K562 (cell line): ENCODE measurements around the gene UBE2L3. TPM values are rescaled to one million over a fixed set of nuclear protein-coding genes. Genes with fewer than 3 reads are reported as not detected.
A peak's percentile ranks its signal among the peaks of the same experiment; 100 is the strongest.

ENCODE experiments used
- E2F3 ChIP-seq: fragments of 250-450 bp; sonication (Bioruptor Pico); IDR thresholded peaks from 2 replicates; pipeline ENCODE4 v1.4.0; 2020; ENCODE audit warnings: mild to moderate bottlenecking
- ESRRB ChIP-seq: fragments of 250-450 bp; sonication (Bioruptor Pico); IDR thresholded peaks from 2 replicates; pipeline ENCODE4 v1.5.0; 2020; ENCODE audit warnings: mild to moderate bottlenecking, moderate library complexity, borderline replicate concordance
- HDAC3 ChIP-seq: fragments of 450-650 bp; IDR thresholded peaks from 2 replicates; pipeline ENCODE4 v1.6.1; 2018; ENCODE audit warnings: borderline replicate concordance, mild to moderate bottlenecking, moderate library complexity; ENCODE audit not compliant: partially characterized antibody
- HMG20B ChIP-seq: fragments of 250-450 bp; sonication (Bioruptor Pico); IDR thresholded peaks from 2 replicates; pipeline ENCODE4 v1.5.0; 2021; ENCODE audit warnings: mild to moderate bottlenecking
- HNRNPK ChIP-seq: fragments of 200-400 bp; formaldehyde crosslinking; IDR thresholded peaks from one replicate; pipeline ENCODE4 v1.6.1; 2018; ENCODE audit warnings: mild to moderate bottlenecking, low read depth, low read length; ENCODE audit not compliant: poor library complexity, severe bottlenecking
- MYNN ChIP-seq, 2 experiments: sonication (generic); formaldehyde crosslinking in 1 of 2; IDR thresholded peaks; 2 replicates each; pipeline versions ENCODE4 v1.5.0 to v1.6.1; 2016 to 2020; ENCODE audit warnings: antibody characterized with exemption in 1 of 2, missing genetic modification reagents in 1 of 2
- NCOA2 ChIP-seq, 2 experiments: fragments of 450-650 bp; IDR thresholded peaks; 2 replicates each; pipeline ENCODE4 v1.6.1; 2018; ENCODE audit warnings: mild to moderate bottlenecking in 2 of 2, moderate library complexity in 1 of 2; ENCODE audit not compliant: partially characterized antibody in 2 of 2
- NFATC3 ChIP-seq: fragments of 450-650 bp; IDR thresholded peaks from 2 replicates; pipeline ENCODE4 v1.6.1; 2017; ENCODE audit warnings: mild to moderate bottlenecking
- NR4A1 ChIP-seq, 2 experiments: fragments of 250-450 bp in 1 of 2; fragments of 450-650 bp in 1 of 2; sonication (Bioruptor Pico) in 1 of 2; IDR thresholded peaks; 2 replicates each; pipeline versions ENCODE4 v1.4.0 to v1.6.1; 2016 to 2020; ENCODE audit warnings: mild to moderate bottlenecking in 2 of 2, missing compliant biosample characterization in 1 of 2, missing genetic modification characterization in 1 of 2, moderate library complexity in 1 of 2
- PCBP2 ChIP-seq: fragments of 200-400 bp; formaldehyde crosslinking; IDR thresholded peaks from 2 replicates; pipeline ENCODE4 v1.6.1; 2018; ENCODE audit warnings: low read length, low read depth, mild to moderate bottlenecking, moderate library complexity; ENCODE audit not compliant: poor library complexity, severe bottlenecking
- POU5F1 ChIP-seq: fragments of 150-350 bp; IDR thresholded peaks from 2 replicates; pipeline ENCODE4 v1.6.1; 2014; ENCODE audit warnings: borderline replicate concordance, low read length, low read depth, mild to moderate bottlenecking; ENCODE audit not compliant: partially characterized antibody
- RAD51 ChIP-seq: fragments of 450-650 bp; IDR thresholded peaks from 2 replicates; pipeline ENCODE4 v1.7.1; 2016; ENCODE audit warnings: low read depth, mild to moderate bottlenecking, borderline replicate concordance
- RBM25 ChIP-seq: fragments of 200-400 bp; formaldehyde crosslinking; IDR thresholded peaks from 2 replicates; pipeline ENCODE4 v1.6.1; 2018; ENCODE audit warnings: low read length, low read depth, moderate library complexity; ENCODE audit not compliant: severe bottlenecking
- TBP ChIP-seq: optimal IDR thresholded peaks from 2 replicates; pipeline ENCODE3; 2011; ENCODE audit warnings: low read depth, low read length, improper control_type of control experiment
- ZNF224 ChIP-seq: sonication (generic); formaldehyde crosslinking; IDR thresholded peaks from 2 replicates; pipeline ENCODE4 v1.8.0; 2022; ENCODE audit warnings: mild to moderate bottlenecking, missing genetic modification reagents
- ZNF431 ChIP-seq: sonication (generic); formaldehyde crosslinking; IDR thresholded peaks from 2 replicates; pipeline ENCODE4 v1.8.0; 2022; ENCODE audit warnings: mild to moderate bottlenecking, missing genetic modification reagents
- ZNF584 ChIP-seq: fragments of 200-800 bp; sonication (Bioruptor generic); IDR thresholded peaks from 2 replicates; pipeline ENCODE4 v1.6.1; 2016; ENCODE audit warnings: low read depth, mild to moderate bottlenecking, missing genetic modification characterization, missing compliant biosample characterization
- polyA plus RNA-seq, 8 experiments: library from polyadenylated mRNA; depleted of rRNA in 4 of 8; stranded (reverse) in 5 of 8; unstranded in 3 of 8; fragments of >200 nt; fragmentation: Nextera tagmentation in 2 of 8; fragmentation: Illumina TruSeq in 1 of 8; extraction: Ambion mirVana in 2 of 8; extraction: Trizol in 1 of 8; gene quantifications; 2 replicates each; pipeline versions ENCODE4 v1.2.1 to v1.2.3, GENCODE V29; 2011 to 2014; ENCODE audit warnings: inconsistent platforms in 1 of 8, missing spikeins in 1 of 8
- total RNA-seq, 7 experiments: library from RNA; depleted of rRNA in 6 of 7; stranded (reverse); fragments of >200 nt in 6 of 7; fragmentation: Illumina TruSeq in 2 of 7; extraction: Trizol in 2 of 7; gene quantifications; 2 replicates each; pipeline versions ENCODE4 v1.2.1 to v1.2.3, GENCODE V29; 2011 to 2021; ENCODE audit warnings: low replicate concordance in 1 of 7
- TF ChIP-seq, protein P1 (sequence below), 3 experiments: fragments of 200-800 bp in 1 of 3; fragments of 250-450 bp in 1 of 3; fragments of 450-650 bp in 1 of 3; sonication (Bioruptor Pico) in 1 of 3; sonication (Bioruptor generic) in 1 of 3; formaldehyde crosslinking in 1 of 3; IDR thresholded peaks; 2 replicates each; pipeline versions ENCODE4 v1.6.1 to v1.8.0; 2016 to 2022; ENCODE audit warnings: mild to moderate bottlenecking in 2 of 3, missing genetic modification characterization in 2 of 3, missing compliant biosample characterization in 1 of 3, moderate library complexity in 1 of 3
- TF ChIP-seq, protein P2 (sequence below): fragments of 250-450 bp; sonication (Bioruptor Pico); IDR thresholded peaks from 2 replicates; pipeline ENCODE4 v1.8.0; 2022; ENCODE audit warnings: moderate library complexity, mild to moderate bottlenecking, inconsistent platforms

UBE2L3 gene
- total and polyA plus RNA-seq, 9 of the 15 experiments (the other 6 are each of a cell fraction or from before 2014, with no cell fraction given), result 215 to 625 (median 285) TPM

DNA sequence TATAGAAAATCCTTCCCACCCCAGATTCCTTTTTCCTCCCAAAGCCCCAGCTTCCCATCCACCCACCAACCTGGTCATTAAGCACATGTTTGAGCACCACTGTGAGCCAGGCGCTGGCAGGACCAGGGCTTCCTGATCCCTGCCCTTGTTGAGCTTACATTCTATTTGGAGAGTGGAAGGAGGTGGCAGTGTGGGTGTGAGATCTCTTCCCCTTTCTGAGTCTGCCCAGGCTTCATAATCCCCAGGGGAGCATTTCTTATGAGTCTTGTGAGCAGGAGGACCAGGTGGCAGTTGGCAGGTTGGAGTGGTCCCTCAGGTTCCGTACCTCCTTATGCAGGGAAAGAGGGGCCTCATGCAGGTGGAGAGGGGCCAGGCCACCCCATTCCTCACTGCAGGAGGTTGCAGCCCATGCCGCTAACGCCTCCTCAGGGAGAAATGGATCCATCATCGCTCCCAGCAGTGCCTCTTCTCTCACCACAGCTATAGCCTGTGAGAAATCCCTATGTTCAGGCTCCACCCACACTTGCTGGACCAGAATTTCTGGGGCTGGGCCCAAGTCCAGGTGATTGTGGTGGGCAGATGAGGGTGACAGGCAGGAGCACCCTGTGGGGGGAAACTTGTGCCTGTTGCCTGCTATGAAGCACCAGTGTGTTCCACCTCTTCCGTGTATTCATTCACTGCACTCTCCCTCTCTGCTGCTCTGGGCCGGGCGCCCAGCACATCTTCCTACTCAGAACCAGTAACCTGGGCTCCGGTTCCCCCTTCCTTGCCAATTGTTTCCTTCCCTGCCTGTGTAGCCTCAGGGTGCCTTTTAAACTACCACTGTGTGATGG lies 23.5 kb downstream of the UBE2L3 start (continued):
- TF ChIP-seq, protein P1, sequence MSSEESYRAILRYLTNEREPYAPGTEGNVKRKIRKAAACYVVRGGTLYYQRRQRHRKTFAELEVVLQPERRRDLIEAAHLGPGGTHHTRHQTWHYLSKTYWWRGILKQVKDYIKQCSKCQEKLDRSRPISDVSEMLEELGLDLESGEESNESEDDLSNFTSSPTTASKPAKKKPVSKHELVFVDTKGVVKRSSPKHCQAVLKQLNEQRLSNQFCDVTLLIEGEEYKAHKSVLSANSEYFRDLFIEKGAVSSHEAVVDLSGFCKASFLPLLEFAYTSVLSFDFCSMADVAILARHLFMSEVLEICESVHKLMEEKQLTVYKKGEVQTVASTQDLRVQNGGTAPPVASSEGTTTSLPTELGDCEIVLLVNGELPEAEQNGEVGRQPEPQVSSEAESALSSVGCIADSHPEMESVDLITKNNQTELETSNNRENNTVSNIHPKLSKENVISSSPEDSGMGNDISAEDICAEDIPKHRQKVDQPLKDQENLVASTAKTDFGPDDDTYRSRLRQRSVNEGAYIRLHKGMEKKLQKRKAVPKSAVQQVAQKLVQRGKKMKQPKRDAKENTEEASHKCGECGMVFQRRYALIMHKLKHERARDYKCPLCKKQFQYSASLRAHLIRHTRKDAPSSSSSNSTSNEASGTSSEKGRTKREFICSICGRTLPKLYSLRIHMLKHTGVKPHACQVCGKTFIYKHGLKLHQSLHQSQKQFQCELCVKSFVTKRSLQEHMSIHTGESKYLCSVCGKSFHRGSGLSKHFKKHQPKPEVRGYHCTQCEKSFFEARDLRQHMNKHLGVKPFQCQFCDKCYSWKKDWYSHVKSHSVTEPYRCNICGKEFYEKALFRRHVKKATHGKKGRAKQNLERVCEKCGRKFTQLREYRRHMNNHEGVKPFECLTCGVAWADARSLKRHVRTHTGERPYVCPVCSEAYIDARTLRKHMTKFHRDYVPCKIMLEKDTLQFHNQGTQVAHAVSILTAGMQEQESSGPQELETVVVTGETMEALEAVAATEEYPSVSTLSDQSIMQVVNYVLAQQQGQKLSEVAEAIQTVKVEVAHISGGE (CRISPR knock-in tag; IDR thresholded peaks at IDR 0.05), result peak in 1 of 3 experiments; percentile 34; a peak in 1 of 6 replicates
- TF ChIP-seq RBM25 (no peak), ESRRB (CRISPR knock-in tag) (no peak), PCBP2 (no peak), TBP (peak; percentile 26), HMG20B (CRISPR knock-in tag) (no peak), POU5F1 (peak; percentile 5), HNRNPK (no peak), NCOA2 (IDR thresholded peaks at IDR 0.05; ENCODE audit: partially characterized antibody in 2 of 2) (no peak), E2F3 (CRISPR knock-in tag) (0 out of 2 replicates have a peak, but pooled peaks have one; percentile 32), NR4A1 (CRISPR knock-in tag; IDR thresholded peaks at IDR 0.05) (peak; percentile 87; the same call in 1 of the 2 replicates), NR4A1 (tag; IDR thresholded peaks at IDR 0.05) (no peak), ZNF584 (CRISPR knock-in tag) (no peak), HDAC3 (no peak), ZNF431 (CRISPR knock-in tag) (no peak), RAD51 (no peak), NFATC3 (no peak), MYNN (IDR thresholded peaks at IDR 0.05) (no peak), MYNN (CRISPR knock-in tag; IDR thresholded peaks at IDR 0.05) (0 out of 2 replicates have a peak, but pooled peaks have one; percentile 62), ZNF224 (no peak)
- TF ChIP-seq, protein P2, sequence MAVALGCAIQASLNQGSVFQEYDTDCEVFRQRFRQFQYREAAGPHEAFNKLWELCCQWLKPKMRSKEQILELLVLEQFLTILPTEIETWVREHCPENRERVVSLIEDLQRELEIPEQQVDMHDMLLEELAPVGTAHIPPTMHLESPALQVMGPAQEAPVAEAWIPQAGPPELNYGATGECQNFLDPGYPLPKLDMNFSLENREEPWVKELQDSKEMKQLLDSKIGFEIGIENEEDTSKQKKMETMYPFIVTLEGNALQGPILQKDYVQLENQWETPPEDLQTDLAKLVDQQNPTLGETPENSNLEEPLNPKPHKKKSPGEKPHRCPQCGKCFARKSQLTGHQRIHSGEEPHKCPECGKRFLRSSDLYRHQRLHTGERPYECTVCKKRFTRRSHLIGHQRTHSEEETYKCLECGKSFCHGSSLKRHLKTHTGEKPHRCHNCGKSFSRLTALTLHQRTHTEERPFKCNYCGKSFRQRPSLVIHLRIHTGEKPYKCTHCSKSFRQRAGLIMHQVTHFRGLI (CRISPR knock-in tag), result no peak
